ENCODE data around the gene METTL8.

- no peak for TF ChIP-seq ELF4 (IDR thresholded peaks at IDR 0.05)
- no peak for TF ChIP-seq ZNF384 (IDR thresholded peaks at IDR 0.05)
- TF ChIP-seq LEF1 (IDR thresholded peaks at IDR 0.05; ENCODE audit: borderline replicate concordance) = no peak
- TF ChIP-seq NFRKB (IDR thresholded peaks at IDR 0.05) = no peak
- TF ChIP-seq FOXA1 (IDR thresholded peaks at IDR 0.05) = no peak
- TF ChIP-seq FOXK2 (IDR thresholded peaks at IDR 0.05) = no peak
These were observed 66.1 kb downstream of the METTL8 start for GRCh38 chr2:171367692-171368091.

All from HEK293T (cell line).